K562 (cell line): Measurements from ENCODE around the gene EMILIN1. TPM values are rescaled to one million over a fixed set of nuclear protein-coding genes. Genes with fewer than 3 reads are reported as not detected.
A peak's percentile ranks its signal among the peaks of the same experiment; 100 is the strongest.

Experiments
- ATAC-seq: fragments of 200-7000 bp; cut with Tn5 transposase; 3 replicates; pipeline ENCODE4 v1.9.1; 2020; ENCODE audit warnings: moderate library complexity
- BruUV-seq: library from RNA; stranded (reverse); fragments of 400-500 nt; replicated peaks from 2 replicates; lab custom pipeline; 2021; lab: Mats Ljungman, UMichigan
- CTCF ChIA-PET: fragments of 300-600 bp; formaldehyde crosslinking; extraction: SDS; loops from one replicate; lab custom pipeline; 2021; ENCODE audit warnings: low intra/inter-chr PET ratio; lab: Yijun Ruan, JAX
- POLR2A ChIA-PET: fragments of 300-600, 350-650 bp; sonication (Branson Sonifier 250); formaldehyde crosslinking; extraction: SDS; loops from one replicate; lab custom pipeline; 2021; ENCODE audit warnings: antibody characterized with exemption, inconsistent platforms; lab: Yijun Ruan, JAX
- DNase-seq, 4 experiments: peaks; one replicate each; pipeline versions ENCODE4 v3.0.0 to v3.0.0-alpha.2; 2011 to 2018; ENCODE audit warnings: low spot score in 3 of 4, mixed read lengths in 3 of 4; ENCODE audit errors: extremely low read depth in 1 of 4
- FAIRE-seq: peaks from 2 replicates; lab custom pipeline; 2011; peaks lifted over from hg19 to GRCh38; lab: Jason Lieb, UNC
- H2AFZ ChIP-seq: 2 replicates; pipeline ENCODE4 v1.6.0; 2011; ENCODE audit warnings: low read depth, low read length, control low read depth, inconsistent platforms
- H3K27ac ChIP-seq: fragments of 200-600 bp; 3 replicates; pipeline ENCODE4 v1.8.0; 2011; ENCODE audit warnings: low read depth, mild to moderate bottlenecking, control low read depth, inconsistent platforms, low read length, moderate library complexity, mixed read lengths; ENCODE audit errors: extremely low read depth
- H3K27me3 ChIP-seq, 2 experiments: fragments of 300-600 bp in 1 of 2; 2 replicates in 1 of 2; 3 replicates in 1 of 2; pipeline versions ENCODE4 v1.6.0 to v1.8.0; 2011; ENCODE audit warnings: inconsistent platforms in 2 of 2, low read length in 2 of 2, mild to moderate bottlenecking in 1 of 2, mixed read lengths in 1 of 2, moderate library complexity in 1 of 2; ENCODE audit not compliant: control insufficient read depth in 2 of 2, insufficient read depth in 2 of 2
- H3K36me3 ChIP-seq: fragments of 300-600 bp; 3 replicates; pipeline ENCODE4 v1.8.0; 2011; ENCODE audit warnings: mild to moderate bottlenecking, low read length, inconsistent platforms; ENCODE audit not compliant: control insufficient read depth, insufficient read depth
- H3K4me1 ChIP-seq, 2 experiments: fragments of 200-600 bp in 1 of 2; replicated peaks in 1 of 2; 2 replicates in 1 of 2; 3 replicates in 1 of 2; pipeline versions ENCODE4 v1.5.1 to v1.8.0; 2011; ENCODE audit warnings: inconsistent platforms in 2 of 2, low read length in 2 of 2, mild to moderate bottlenecking in 1 of 2, mixed read lengths in 1 of 2, moderate library complexity in 1 of 2; ENCODE audit not compliant: control insufficient read depth in 2 of 2, insufficient read depth in 2 of 2
- H3K4me2 ChIP-seq: 2 replicates; pipeline ENCODE4 v1.6.1; 2011; ENCODE audit warnings: low read length, control low read depth, inconsistent platforms, mixed read lengths; ENCODE audit not compliant: insufficient read depth
- H3K4me3 ChIP-seq: fragments of 200-600 bp; sonication (generic), shearing (Covaris generic); 2 replicates; pipeline ENCODE4 v1.5.1; 2016; ENCODE audit warnings: control low read depth, inconsistent platforms
- H3K79me2 ChIP-seq: fragments of 200-600 bp; 3 replicates; pipeline ENCODE4 v1.8.0; 2011; ENCODE audit warnings: low read length, inconsistent platforms; ENCODE audit not compliant: control insufficient read depth, insufficient read depth
- H3K9ac ChIP-seq, 2 experiments: 2 replicates each; pipeline versions ENCODE4 v1.6.0 to v1.6.1; 2011; ENCODE audit warnings: low read depth in 2 of 2, low read length in 2 of 2, control low read depth in 1 of 2, inconsistent platforms in 1 of 2, mild to moderate bottlenecking in 1 of 2, mixed read lengths in 1 of 2; ENCODE audit not compliant: insufficient read depth in 1 of 2
- H3K9me1 ChIP-seq: one replicate; pipeline ENCODE4 v1.6.0; 2011; ENCODE audit warnings: inconsistent platforms, mild to moderate bottlenecking, low read length, moderate library complexity; ENCODE audit not compliant: control insufficient read depth, insufficient read depth
- H3K9me3 ChIP-seq: replicated peaks from 2 replicates; pipeline ENCODE4 v1.5.1; 2011; ENCODE audit warnings: low read depth, low read length, inconsistent platforms; ENCODE audit not compliant: control insufficient read depth, insufficient read depth
- H4K20me1 ChIP-seq: replicated peaks from 2 replicates; pipeline ENCODE4 v1.6.1; 2011; ENCODE audit warnings: low read length, inconsistent platforms, mixed read lengths; ENCODE audit not compliant: control insufficient read depth, insufficient read depth
- CC2D1A ChIP-seq: fragments of 450-650 bp; IDR thresholded peaks from 2 replicates; pipeline ENCODE4 v1.6.1; 2017; ENCODE audit warnings: mild to moderate bottlenecking
- CHD1 ChIP-seq: fragments of 200-600 bp; sonication (generic); IDR thresholded peaks from one replicate; pipeline ENCODE4 v1.6.1; 2012; ENCODE audit warnings: mild to moderate bottlenecking, moderate library complexity, low read length, inconsistent platforms
- LEF1 ChIP-seq: fragments of 450-650 bp; IDR thresholded peaks from 2 replicates; pipeline ENCODE4 v1.6.1; 2016; ENCODE audit warnings: mild to moderate bottlenecking
- MTA3 ChIP-seq: fragments of 450-650 bp; formaldehyde crosslinking; IDR thresholded peaks from 2 replicates; pipeline ENCODE4 v1.6.1; 2017; ENCODE audit warnings: mild to moderate bottlenecking, borderline replicate concordance
- MYBL2 ChIP-seq, 2 experiments: fragments of 450-650 bp in 1 of 2; sonication (generic) in 1 of 2; formaldehyde crosslinking in 1 of 2; IDR thresholded peaks; 2 replicates each; pipeline versions ENCODE4 v1.6.1 to v1.8.1; 2017 to 2022; ENCODE audit warnings: borderline replicate concordance in 1 of 2, inconsistent platforms in 1 of 2, low read depth in 1 of 2, mild to moderate bottlenecking in 1 of 2, missing genetic modification reagents in 1 of 2, moderate library complexity in 1 of 2
- NFE2 ChIP-seq: IDR thresholded peaks from 2 replicates; pipeline ENCODE4 v1.6.1; 2014; ENCODE audit warnings: antibody characterized with exemption, low read depth
- NR0B1 ChIP-seq: fragments of 450-650 bp; IDR thresholded peaks from one replicate; pipeline ENCODE4 v1.6.1; 2018; ENCODE audit warnings: mild to moderate bottlenecking, moderate library complexity; ENCODE audit not compliant: partially characterized antibody
- POLR2A ChIP-seq: fragments of 450-650 bp; conservative IDR thresholded peaks from 2 replicates; pipeline ENCODE4 v1.6.1; 2016
- POLR2H ChIP-seq: IDR thresholded peaks from 2 replicates; pipeline ENCODE4 v1.6.1; 2016; ENCODE audit warnings: missing genetic modification characterization, low read depth, mild to moderate bottlenecking, control low read depth, missing compliant biosample characterization, moderate library complexity
- RNF2 ChIP-seq: sonication (generic); IDR thresholded peaks from 2 replicates; pipeline ENCODE4 v1.6.1; 2016
- XRCC4 ChIP-seq: IDR thresholded peaks from one replicate; pipeline ENCODE4 v1.6.1; 2011; ENCODE audit not compliant: insufficient read depth, insufficient read length; ENCODE audit errors: extremely low read depth
- ZNF124 ChIP-seq: sonication (generic); formaldehyde crosslinking; IDR thresholded peaks from 2 replicates; pipeline ENCODE4 v1.8.1; 2022; ENCODE audit warnings: missing genetic modification reagents
- WGBS: fragments of 100-300 bp; shearing (Covaris generic); methylation state at CpG from one replicate; pipeline ENCODE4 v1.1.6; 2016; ENCODE audit warnings: low coverage, mixed read lengths; ENCODE audit not compliant: insufficient coverage; ENCODE audit errors: missing lambda C conversion rate; 5-methylcytosine and 5-hydroxymethylcytosine counted together
- in situ Hi-C: fragments of 300-500 bp; cut with MboI; formaldehyde crosslinking; loops from 4 replicates; pipeline ENCODE4 v1.15.0; 2018; ENCODE audit warnings: inconsistent platforms, mixed read lengths
- intact Hi-C: fragments of 100-400 bp; cut with micrococcal nuclease; formaldehyde crosslinking; loops from 2 replicates; pipeline ENCODE4 v1.14.2; 2022
- polyA plus RNA-seq, 8 experiments: library from polyadenylated mRNA; depleted of rRNA in 4 of 8; stranded (reverse) in 5 of 8; unstranded in 3 of 8; fragments of >200 nt; fragmentation: Nextera tagmentation in 2 of 8; fragmentation: Illumina TruSeq in 1 of 8; extraction: Ambion mirVana in 2 of 8; extraction: Trizol in 1 of 8; gene quantifications; 2 replicates each; pipeline versions ENCODE4 v1.2.1 to v1.2.3, GENCODE V29; 2011 to 2014; ENCODE audit warnings: inconsistent platforms in 1 of 8, missing spikeins in 1 of 8
- total RNA-seq, 7 experiments: library from RNA; depleted of rRNA in 6 of 7; stranded (reverse); fragments of >200 nt in 6 of 7; fragmentation: Illumina TruSeq in 2 of 7; extraction: Trizol in 2 of 7; gene quantifications; 2 replicates each; pipeline versions ENCODE4 v1.2.1 to v1.2.3, GENCODE V29; 2011 to 2021; ENCODE audit warnings: low replicate concordance in 1 of 7
- TF ChIP-seq, protein P1 (sequence below), 2 experiments: fragments of 450-650 bp; conservative IDR thresholded peaks; 2 replicates each; pipeline ENCODE4 v1.6.1; 2017; ENCODE audit warnings: mild to moderate bottlenecking in 2 of 2, moderate library complexity in 2 of 2

Gene EMILIN1
- total and polyA plus RNA-seq, 9 of the 15 experiments (the other 6 are each of a cell fraction or from before 2014, with no cell fraction given): 0.04 to 2.7 (median 0.54) TPM; not detected in 2

DNA sequence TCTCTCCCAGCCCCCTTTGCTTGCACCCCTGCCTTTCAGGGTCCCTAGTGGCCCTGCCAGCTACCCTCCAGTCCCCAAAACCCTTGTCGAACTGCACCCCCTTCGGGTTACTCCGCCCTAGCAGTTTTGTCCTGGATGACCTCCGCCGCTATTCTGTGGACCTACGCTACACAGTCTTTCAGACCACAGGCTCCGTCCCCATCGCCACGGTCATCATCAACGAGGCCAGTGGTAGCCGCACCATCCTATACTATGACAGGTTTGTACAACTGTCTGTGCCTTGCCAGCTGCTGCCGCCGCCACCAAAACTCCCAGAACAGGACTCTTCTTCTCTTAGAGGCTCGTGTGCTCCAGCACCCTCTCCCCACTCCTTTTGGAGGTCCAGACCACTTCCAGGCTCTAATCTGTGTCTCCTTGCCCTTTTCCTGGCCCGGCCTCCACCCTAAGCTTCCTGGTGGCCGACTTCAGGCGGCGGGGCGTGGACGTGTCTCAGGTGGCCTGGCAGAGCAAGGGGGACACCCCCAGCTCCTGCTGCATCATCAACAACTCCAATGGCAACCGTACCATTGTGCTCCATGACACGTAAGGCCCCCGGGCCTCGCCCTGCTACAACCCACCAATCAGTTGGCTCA lies 16.1 kb downstream of the EMILIN1 start:
- ChIA-PET POLR2A (interaction anchor here (0.9 to 3.6 kb wide), 3 partner anchors 9 to 13 kb away, joined by 4 to 11 read pairs (median 4); no protein-coding TSS in a partner anchor), CTCF (no interaction called here)
- H4K20me1 ChIP-seq: no peaks in the 10 kb centered on the region
- H2AFZ ChIP-seq: no peak overlapping the region
- H3K27ac ChIP-seq: no peak overlapping the region
- in situ Hi-C loops: no loop called here
- H3K4me1 ChIP-seq: peaks cover 39 to 49% of the 10 kb centered on the region in 2 experiments
- H3K4me3 ChIP-seq: no peak overlapping the region
- intact Hi-C loops: no loop called here
- no peak for FAIRE-seq
- WGBS: 88% methylated on average over 23 of the region's 24 CpGs
- H3K4me2 ChIP-seq: no peak overlapping the region
- no peaks in the 10 kb centered on the region for H3K27me3 ChIP-seq
- H3K36me3 ChIP-seq: no peaks in the 10 kb centered on the region; the same call in 2 of the 3 replicates
- peaks cover 3% of the 10 kb centered on the region; the same call in 2 of the 3 replicates for H3K79me2 ChIP-seq
- DNase-seq: no peak
- no peaks in the 10 kb centered on the region for H3K9me3 ChIP-seq
- no peaks in the 10 kb centered on the region for H3K9me1 ChIP-seq
- ATAC-seq: no peak
- TF ChIP-seq ZNF124 (no peak), POLR2A (no peak), NR0B1 (no peak), POLR2H (no peak), CHD1 (no peak), MYBL2 (IDR thresholded peaks at IDR 0.05; ENCODE audit: low read depth) (no peak), MYBL2 (CRISPR knock-in tag; IDR thresholded peaks at IDR 0.05; ENCODE audit: borderline replicate concordance) (no peak), XRCC4 (no peak), MTA3 (no peak), LEF1 (no peak), CC2D1A (no peak), RNF2 (no peak), NFE2 (no peak)
- TF ChIP-seq, protein P1, sequence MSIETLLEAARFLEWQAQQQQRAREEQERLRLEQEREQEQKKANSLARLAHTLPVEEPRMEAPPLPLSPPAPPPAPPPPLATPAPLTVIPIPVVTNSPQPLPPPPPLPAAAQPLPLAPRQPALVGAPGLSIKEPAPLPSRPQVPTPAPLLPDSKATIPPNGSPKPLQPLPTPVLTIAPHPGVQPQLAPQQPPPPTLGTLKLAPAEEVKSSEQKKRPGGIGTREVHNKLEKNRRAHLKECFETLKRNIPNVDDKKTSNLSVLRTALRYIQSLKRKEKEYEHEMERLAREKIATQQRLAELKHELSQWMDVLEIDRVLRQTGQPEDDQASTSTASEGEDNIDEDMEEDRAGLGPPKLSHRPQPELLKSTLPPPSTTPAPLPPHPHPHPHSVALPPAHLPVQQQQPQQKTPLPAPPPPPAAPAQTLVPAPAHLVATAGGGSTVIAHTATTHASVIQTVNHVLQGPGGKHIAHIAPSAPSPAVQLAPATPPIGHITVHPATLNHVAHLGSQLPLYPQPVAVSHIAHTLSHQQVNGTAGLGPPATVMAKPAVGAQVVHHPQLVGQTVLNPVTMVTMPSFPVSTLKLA (conservative IDR thresholded peaks at IDR 0.05): no peak
- TF ChIP-seq, all 486 proteins: peak for 0
- peak overlapping the region in 1 of 2 experiments; percentile 47; a peak in 2 of 4 replicates for H3K9ac ChIP-seq
- no TSS peak for BruUV-seq
